ENCODE results near the gene DLG5.

- TF ChIP-seq TAF1 (IDR thresholded peaks at IDR 0.05; ENCODE audit: borderline replicate concordance, low read depth, low read length) (no peak), CTCF (IDR thresholded peaks at IDR 0.05) (no peak), SMC3 (IDR thresholded peaks at IDR 0.05; ENCODE audit: low read depth, low read length) (no peak), TCF12 (IDR thresholded peaks at IDR 0.05) (no peak), USF1 (IDR thresholded peaks at IDR 0.05; ENCODE audit: borderline replicate concordance, low read depth) (no peak), MAX (IDR thresholded peaks at IDR 0.05; ENCODE audit: low read depth) (no peak), GABPA (IDR thresholded peaks at IDR 0.05; ENCODE audit: low read depth) (no peak)
Observed at GRCh38 chr10:77889277-77889903, 37.2 kb downstream of the DLG5 start.
